SK-N-SH (cell line): ENCODE measurements around the gene BRD7.

Experiments used
- CTCF ChIP-seq: fragments of 200-600 bp; sonication (generic); IDR thresholded peaks from 2 replicates; pipeline ENCODE4 v1.6.1; 2017; ENCODE audit warnings: antibody characterized with exemption, mild to moderate bottlenecking, moderate library complexity
- EP300 ChIP-seq, 2 experiments: IDR thresholded peaks; 2 replicates each; pipeline versions ENCODE4 v1.4.0 to v1.6.1; 2012; ENCODE audit warnings: borderline replicate concordance in 1 of 2, low read depth in 1 of 2, low read length in 1 of 2
- EZH2phosphoT487 ChIP-seq: fragments of 200-600 bp; sonication (generic); IDR thresholded peaks from 2 replicates; pipeline ENCODE4 v1.6.1; 2017; ENCODE audit warnings: low read depth, mixed run types, mild to moderate bottlenecking, antibody characterized with exemption, moderate library complexity, borderline replicate concordance
- GABPA ChIP-seq: IDR thresholded peaks from 2 replicates; pipeline ENCODE4 v1.4.0; 2012; ENCODE audit warnings: low read depth, mild to moderate bottlenecking
- NRF1 ChIP-seq: IDR thresholded peaks from 2 replicates; pipeline ENCODE4 v1.6.1; 2012; ENCODE audit warnings: low read depth, mild to moderate bottlenecking, low read length
- POLR2AphosphoS5 ChIP-seq: IDR thresholded peaks from 2 replicates; pipeline ENCODE4 v1.6.1; 2012; ENCODE audit warnings: low read depth, low read length
- RAD21 ChIP-seq: IDR thresholded peaks from 2 replicates; pipeline ENCODE4 v1.6.1; 2012; ENCODE audit warnings: mild to moderate bottlenecking, low read length
- RCOR1 ChIP-seq: fragments of 150-350 bp; IDR thresholded peaks from 2 replicates; pipeline ENCODE4 v1.6.1; 2017; ENCODE audit warnings: antibody characterized with exemption, low read length
- REST ChIP-seq: IDR thresholded peaks from 2 replicates; pipeline ENCODE4 v1.6.1; 2012; ENCODE audit warnings: mild to moderate bottlenecking, low read depth, low read length, moderate library complexity
- ZBTB33 ChIP-seq: IDR thresholded peaks from 2 replicates; pipeline ENCODE4 v1.4.0; 2012; ENCODE audit warnings: low read depth, borderline replicate concordance

- no peak for TF ChIP-seq EP300 (IDR thresholded peaks at IDR 0.05; ENCODE audit: borderline replicate concordance in 1 of 2, low read depth in 1 of 2, low read length in 1 of 2)
- no peak for TF ChIP-seq REST
- TF ChIP-seq EZH2phosphoT487: no peak
- no peak for TF ChIP-seq CTCF
- no peak for TF ChIP-seq RCOR1
- no peak for TF ChIP-seq RAD21
- no peak for TF ChIP-seq GABPA
- TF ChIP-seq ZBTB33: no peak
- TF ChIP-seq NRF1: no peak
- TF ChIP-seq POLR2AphosphoS5: no peak
Observed at GRCh38 chr16:50336884-50337283, 31.9 kb downstream of the BRD7 start.
